ENCODE data around the gene CTSA.

- TF ChIP-seq, protein P1, sequence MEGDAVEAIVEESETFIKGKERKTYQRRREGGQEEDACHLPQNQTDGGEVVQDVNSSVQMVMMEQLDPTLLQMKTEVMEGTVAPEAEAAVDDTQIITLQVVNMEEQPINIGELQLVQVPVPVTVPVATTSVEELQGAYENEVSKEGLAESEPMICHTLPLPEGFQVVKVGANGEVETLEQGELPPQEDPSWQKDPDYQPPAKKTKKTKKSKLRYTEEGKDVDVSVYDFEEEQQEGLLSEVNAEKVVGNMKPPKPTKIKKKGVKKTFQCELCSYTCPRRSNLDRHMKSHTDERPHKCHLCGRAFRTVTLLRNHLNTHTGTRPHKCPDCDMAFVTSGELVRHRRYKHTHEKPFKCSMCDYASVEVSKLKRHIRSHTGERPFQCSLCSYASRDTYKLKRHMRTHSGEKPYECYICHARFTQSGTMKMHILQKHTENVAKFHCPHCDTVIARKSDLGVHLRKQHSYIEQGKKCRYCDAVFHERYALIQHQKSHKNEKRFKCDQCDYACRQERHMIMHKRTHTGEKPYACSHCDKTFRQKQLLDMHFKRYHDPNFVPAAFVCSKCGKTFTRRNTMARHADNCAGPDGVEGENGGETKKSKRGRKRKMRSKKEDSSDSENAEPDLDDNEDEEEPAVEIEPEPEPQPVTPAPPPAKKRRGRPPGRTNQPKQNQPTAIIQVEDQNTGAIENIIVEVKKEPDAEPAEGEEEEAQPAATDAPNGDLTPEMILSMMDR (IDR thresholded peaks at IDR 0.05) = no peak
- TF ChIP-seq POLR2A (IDR thresholded peaks at IDR 0.05; ENCODE audit: low read depth) = no peak
Measured at GRCh38 chr20:45851501-45851900, 39.6 kb upstream of the CTSA start.
